ENCODE data around the gene PRDM10.

PRDM10 gene

GRCh38 chr11:129943036-129943435 is 59.6 kb downstream of the PRDM10 start:
- DNase-seq, result no peak

GRCh38 chr11:129939510-129939909 is 63.1 kb downstream of the PRDM10 start:
- DNase-seq, result no peak

- DNase-seq, result no peak
Observed at GRCh38 chr11:129938764-129939163, 63.9 kb downstream of the PRDM10 start.

- no peak for DNase-seq
Observed at GRCh38 chr11:129937592-129938238, 64.9 kb downstream of the PRDM10 start.

GRCh38 chr11:129935723-129936122 is 66.9 kb downstream of the PRDM10 start:
- DNase-seq, result no peak

- DNase-seq, result no peak
Observed at GRCh38 chr11:129933891-129934290, 68.7 kb downstream of the PRDM10 start.

- no peak for DNase-seq
Observed at GRCh38 chr11:129933262-129933661, 69.4 kb downstream of the PRDM10 start.

GRCh38 chr11:129932381-129933067 is 70.1 kb downstream of the PRDM10 start:
- peak; percentile 34 for DNase-seq

GRCh38 chr11:129930743-129931142 is 71.9 kb downstream of the PRDM10 start:
- DNase-seq, result no peak

GRCh38 chr11:129930296-129930695 is 72.3 kb downstream of the PRDM10 start:
- no peak for DNase-seq

- no peak for DNase-seq
Observed at GRCh38 chr11:129929721-129930120, 72.9 kb downstream of the PRDM10 start.

GRCh38 chr11:129928923-129929692 is 73.5 kb downstream of the PRDM10 start:
- no peak for DNase-seq

- DNase-seq, result no peak
Observed at GRCh38 chr11:129922674-129923073, 80.0 kb downstream of the PRDM10 start.

GRCh38 chr11:129918361-129918760 is 84.3 kb downstream of the PRDM10 start:
- DNase-seq, result no peak

GRCh38 chr11:129917231-129917630 is 85.4 kb downstream of the PRDM10 start:
- no peak for DNase-seq

- DNase-seq, result no peak
Observed at GRCh38 chr11:129911298-129911697, 91.3 kb downstream of the PRDM10 start.

- DNase-seq, result no peak
Observed at GRCh38 chr11:129910360-129910759, 92.3 kb downstream of the PRDM10 start.

GRCh38 chr11:129905402-129905801 is 97.2 kb downstream of the PRDM10 start:
- no peak for DNase-seq

- no peak for DNase-seq
Observed at GRCh38 chr11:129896062-129896461, 106.6 kb downstream of the PRDM10 start.

GRCh38 chr11:129895126-129896041 is 107.3 kb downstream of the PRDM10 start, which contains the start of gene NFRKB:
TSS of gene NFRKB (minus strand) at chr11:129895578. CDS start at chr11:129892849, 2,729 bp downstream.
- DNase-seq, result peak; percentile 58

GRCh38 chr11:129894278-129895125 is 108.1 kb downstream of the PRDM10 start:
- DNase-seq, result no peak

- DNase-seq, result no peak
Observed at GRCh38 chr11:129888451-129888850, 114.2 kb downstream of the PRDM10 start.

Measured in NCI-H2171 (cell line).